ENCODE measurements around the gene CREBRF. TPM values are rescaled to one million over a fixed set of nuclear protein-coding genes. Genes with fewer than 3 reads are reported as not detected.

The CREBRF gene
- total and polyA plus RNA-seq, 2 of the 4 experiments (the other 2 are of a cell fraction) = 3.2 to 16.1 TPM

DNA sequence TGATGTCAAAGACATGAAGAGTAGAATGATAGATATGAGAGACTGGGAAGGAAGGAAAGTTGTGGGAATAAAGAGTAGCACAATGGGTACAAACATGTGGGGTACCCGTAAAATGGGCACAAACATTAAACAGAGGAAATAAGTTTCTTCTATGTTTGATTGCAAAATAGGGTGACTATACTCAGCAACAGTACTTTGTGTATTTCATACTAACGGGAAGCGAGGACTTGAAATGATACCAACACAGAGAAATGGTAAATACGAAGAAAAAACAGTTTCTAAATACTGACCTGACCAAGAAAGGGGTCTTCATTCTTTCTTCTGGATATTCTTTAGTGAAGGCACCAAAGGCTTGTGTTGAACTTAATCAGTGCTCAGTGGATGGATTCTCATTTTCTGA is 41.5 kb upstream of the CREBRF start:
- DNase-seq (no peak), ATAC-seq (ENCODE audit: low read depth) (no peak)
- Histone ChIP-seq H3K4me1 (ENCODE audit: control insufficient read depth, insufficient read depth, low read length) (peaks cover 17% of the 10 kb centered on the region), H4K91ac (ENCODE audit: insufficient read depth, low read depth, low read length) (no peak overlapping the region), H2BK5ac (ENCODE audit: low read depth, low read length, poor library complexity, severe bottlenecking) (no peak overlapping the region), H3K56ac (ENCODE audit: extremely low read depth, insufficient read depth, low read length) (no peak overlapping the region), H2BK20ac (ENCODE audit: low read depth, low read length) (no peak overlapping the region), H4K5ac (ENCODE audit: low read depth, low read length) (no peak overlapping the region), H3K23ac (ENCODE audit: low read depth, low read length) (no peak overlapping the region), H2AK9ac (replicated peaks; ENCODE audit: low read depth, low read length, poor library complexity) (no peak overlapping the region), H3K9ac (ENCODE audit: low read depth, low read length) (no peak overlapping the region), H4K8ac (ENCODE audit: low read depth in 2 of 2, low read length in 2 of 2) (no peak overlapping the region), H3K18ac (ENCODE audit: low read depth, low read length) (no peak overlapping the region), H3K36me3 (ENCODE audit: control insufficient read depth, insufficient read depth, low read length) (peaks cover 3% of the 10 kb centered on the region; the same call in 1 of the 2 replicates), H3K9me3 (ENCODE audit: control insufficient read depth, insufficient read depth, low read length) (no peaks in the 10 kb centered on the region), H2BK120ac (ENCODE audit: low read depth, low read length) (no peak overlapping the region), H2BK15ac (ENCODE audit: low read depth, low read length) (no peak overlapping the region), H3K27me3 (ENCODE audit: control insufficient read depth, insufficient read depth, low read length) (no peaks in the 10 kb centered on the region), H3K4me2 (ENCODE audit: low read depth, low read length) (no peak overlapping the region), H3K4ac (ENCODE audit: low read depth, low read length) (no peak overlapping the region), H2AFZ (replicated peaks; ENCODE audit: low read length, poor library complexity) (no peak overlapping the region), H4K20me1 (ENCODE audit: insufficient read depth, low read length) (peaks cover 49% of the 10 kb centered on the region), H2AK5ac (ENCODE audit: low read depth, low read length) (no peak overlapping the region), H3K14ac (replicated peaks; ENCODE audit: low read depth, low read length) (no peak overlapping the region), H3K79me1 (ENCODE audit: low read depth in 1 of 2, low read length in 2 of 2) (peaks cover 40 to 82% of the 10 kb centered on the region in 2 experiments), H3K4me3 (ENCODE audit: insufficient read depth, low read depth, low read length) (no peak overlapping the region), H3K27ac (ENCODE audit: insufficient read depth, low read length) (no peak overlapping the region), H3K9me1 (ENCODE audit: insufficient read depth, low read length) (peaks cover 25% of the 10 kb centered on the region)
- ChIA-PET POLR2A (ENCODE audit: unreplicated experiment) (no interaction called here), CTCF (no interaction called here)
- dilution Hi-C loops (cut with HindIII; ENCODE audit: low sequenced_read_pairs, unreplicated experiment) = no loop called here
- TF ChIP-seq RAD21 (IDR thresholded peaks at IDR 0.05; ENCODE audit: low read length) (no peak), RFX5 (IDR thresholded peaks at IDR 0.05; ENCODE audit: low read depth, low read length) (no peak), BHLHE40 (IDR thresholded peaks at IDR 0.05; ENCODE audit: low read depth, low read length) (no peak), MAZ (IDR thresholded peaks at IDR 0.05; ENCODE audit: borderline replicate concordance, low read depth, low read length) (no peak), FOS (IDR thresholded peaks at IDR 0.05; ENCODE audit: low read depth, low read length) (no peak), MAFK (IDR thresholded peaks at IDR 0.05; ENCODE audit: low read depth, low read length) (no peak), MXI1 (IDR thresholded peaks at IDR 0.05; ENCODE audit: borderline replicate concordance, low read depth, low read length) (no peak), NFE2L2 (IDR thresholded peaks at IDR 0.05; ENCODE audit: low read depth, low read length) (no peak), POLR2A (IDR thresholded peaks at IDR 0.05; ENCODE audit: low read depth, low read length) (no peak), RCOR1 (IDR thresholded peaks at IDR 0.05; ENCODE audit: insufficient replicate concordance, low read length) (no peak)
- TF ChIP-seq, protein P1, sequence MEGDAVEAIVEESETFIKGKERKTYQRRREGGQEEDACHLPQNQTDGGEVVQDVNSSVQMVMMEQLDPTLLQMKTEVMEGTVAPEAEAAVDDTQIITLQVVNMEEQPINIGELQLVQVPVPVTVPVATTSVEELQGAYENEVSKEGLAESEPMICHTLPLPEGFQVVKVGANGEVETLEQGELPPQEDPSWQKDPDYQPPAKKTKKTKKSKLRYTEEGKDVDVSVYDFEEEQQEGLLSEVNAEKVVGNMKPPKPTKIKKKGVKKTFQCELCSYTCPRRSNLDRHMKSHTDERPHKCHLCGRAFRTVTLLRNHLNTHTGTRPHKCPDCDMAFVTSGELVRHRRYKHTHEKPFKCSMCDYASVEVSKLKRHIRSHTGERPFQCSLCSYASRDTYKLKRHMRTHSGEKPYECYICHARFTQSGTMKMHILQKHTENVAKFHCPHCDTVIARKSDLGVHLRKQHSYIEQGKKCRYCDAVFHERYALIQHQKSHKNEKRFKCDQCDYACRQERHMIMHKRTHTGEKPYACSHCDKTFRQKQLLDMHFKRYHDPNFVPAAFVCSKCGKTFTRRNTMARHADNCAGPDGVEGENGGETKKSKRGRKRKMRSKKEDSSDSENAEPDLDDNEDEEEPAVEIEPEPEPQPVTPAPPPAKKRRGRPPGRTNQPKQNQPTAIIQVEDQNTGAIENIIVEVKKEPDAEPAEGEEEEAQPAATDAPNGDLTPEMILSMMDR (conservative IDR thresholded peaks at IDR 0.05; ENCODE audit: low read depth, low read length) = no peak
- TF ChIP-seq, protein P2, sequence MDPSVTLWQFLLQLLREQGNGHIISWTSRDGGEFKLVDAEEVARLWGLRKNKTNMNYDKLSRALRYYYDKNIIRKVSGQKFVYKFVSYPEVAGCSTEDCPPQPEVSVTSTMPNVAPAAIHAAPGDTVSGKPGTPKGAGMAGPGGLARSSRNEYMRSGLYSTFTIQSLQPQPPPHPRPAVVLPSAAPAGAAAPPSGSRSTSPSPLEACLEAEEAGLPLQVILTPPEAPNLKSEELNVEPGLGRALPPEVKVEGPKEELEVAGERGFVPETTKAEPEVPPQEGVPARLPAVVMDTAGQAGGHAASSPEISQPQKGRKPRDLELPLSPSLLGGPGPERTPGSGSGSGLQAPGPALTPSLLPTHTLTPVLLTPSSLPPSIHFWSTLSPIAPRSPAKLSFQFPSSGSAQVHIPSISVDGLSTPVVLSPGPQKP (IDR thresholded peaks at IDR 0.05; ENCODE audit: borderline replicate concordance, low read depth, low read length) = no peak
- no TSS peak for BruUV-seq (replicated peaks)
- WGBS, 2 experiments (ENCODE audit: extremely low coverage in 2 of 2, insufficient read length in 1 of 2) = no CpG with 5 or more reads among the region's 4 CpGs
- in situ Hi-C loops (cut with MboI; ENCODE audit: low sequenced_read_pairs) = no loop called here
- intact Hi-C loops (cut with micrococcal nuclease) = no loop called here

Measured in IMR-90 (cell line).